Adrenal gland (tissue), 12 donors: ENCODE measurements around the gene ZNF878. TPM values are rescaled to one million over a fixed set of nuclear protein-coding genes. Genes with fewer than 3 reads are reported as not detected.
A peak's percentile ranks its signal among the peaks of the same experiment; 100 is the strongest.

Experiments
- DNase-seq, 7 donors: peaks; one replicate each; pipeline ENCODE4 v3.0.0-alpha.2; 2019 to 2020
- H3K27ac ChIP-seq, 5 donors: fragments of 200-600 bp; sonication (generic) in 4 of 5; 1 replicate in 3 of 5; 2 replicates in 2 of 5; pipeline versions ENCODE4 v1.5.1 to v1.8.0; 2016 to 2020; ENCODE audit warnings: mild to moderate bottlenecking in 1 of 5
- H3K27me3 ChIP-seq: fragments of 200-600 bp; 2 replicates; pipeline ENCODE4 v1.8.0; 2021
- H3K36me3 ChIP-seq, 2 donors: fragments of 200-600 bp; replicated peaks in 1 of 2; 1 replicate in 1 of 2; 2 replicates in 1 of 2; pipeline versions ENCODE4 v1.5.1 to v1.8.0; 2018 to 2022
- H3K4me1 ChIP-seq, 2 donors: fragments of 200-600 bp; replicated peaks in 1 of 2; 1 replicate in 1 of 2; 2 replicates in 1 of 2; pipeline versions ENCODE4 v1.5.1 to v1.8.0; 2018 to 2021
- H3K4me3 ChIP-seq, 4 donors: fragments of 200-600 bp; sonication (generic) in 3 of 4; one replicate each; pipeline ENCODE4 v1.5.1; 2016 to 2018
- H3K9me3 ChIP-seq, 3 donors: fragments of 200-600 bp; sonication (generic) in 1 of 3; replicated peaks in 1 of 3; 1 replicate in 2 of 3; 2 replicates in 1 of 3; pipeline versions ENCODE4 v1.5.1 to v1.8.0; 2016 to 2021
- CTCF ChIP-seq, 6 experiments: fragments of 450-650 bp in 4 of 6; fragments of 200-600 bp in 2 of 6; sonication (generic) in 1 of 6; IDR thresholded peaks; 1 replicate in 5 of 6; 2 replicates in 1 of 6; pipeline versions ENCODE4 v1.5.1 to v1.8.0; 2016 to 2021; ENCODE audit warnings: antibody characterized with exemption in 6 of 6, mild to moderate bottlenecking in 2 of 6, moderate library complexity in 1 of 6
- POLR2A ChIP-seq, 2 donors: fragments of 450-650 bp; IDR thresholded peaks; one replicate each; pipeline ENCODE4 v1.6.1; 2017; ENCODE audit warnings: antibody characterized with exemption in 2 of 2, mild to moderate bottlenecking in 2 of 2, moderate library complexity in 1 of 2
- WGBS, 4 donors: extraction: QIAGEN DNeasy Blood & Tissue Kit in 2 of 4; methylation state at CpG; one replicate each; pipeline versions ENCODE4 v1.1.5 to v1.1.7; 2013 to 2017; 5-methylcytosine and 5-hydroxymethylcytosine counted together
- intact Hi-C, 2 donors: fragments of 100-400 bp; cut with DNase I; formaldehyde crosslinking; loops; one replicate each; pipeline versions ENCODE4 v1.14.1 to v1.15.0; 2022 to 2023
- polyA plus RNA-seq, 3 donors: library from polyadenylated mRNA; stranded (reverse); fragments of 200-250 nt in 2 of 3; fragments of 350-450 nt in 1 of 3; fragmentation: Illumina TruSeq in 1 of 3; extraction: RNeasy Lipid Tissue Mini Kit (QIAGEN cat#74804) in 1 of 3; gene quantifications; one replicate each; pipeline ENCODE4 v1.2.3, GENCODE V29; 2013 to 2014
- total RNA-seq, 9 donors: library from RNA; depleted of rRNA in 4 of 9; stranded (reverse); fragments of >200 nt in 4 of 9; fragments of 120-200 nt in 1 of 9; fragmentation: NEBNext Ultra II Directional in 1 of 9; extraction: Animal tissue kit (Norgen Biotek cat#: 25700) in 1 of 9; gene quantifications; one replicate each; pipeline versions ENCODE4 v1.1.0 to v1.2.4, GENCODE V29; 2013 to 2023
- donor health status: healthy with polysubstance abuse.
- donor health status: Bipolar disorder and iron deficiency.
- donor health status: DM: yes; HTN: yes; CAD: no.
- donor health status: DM: no; HTN: no; CAD: no.
- donor health status: DM: no; HTN: no; CAD: no.
- donor health status: DM: yes; HTN: yes; CAD: no.

The ZNF878 gene
- total and polyA plus RNA-seq, 12 donors: 0.20 to 0.68 (median 0.28) TPM; not detected in 1

DNA sequence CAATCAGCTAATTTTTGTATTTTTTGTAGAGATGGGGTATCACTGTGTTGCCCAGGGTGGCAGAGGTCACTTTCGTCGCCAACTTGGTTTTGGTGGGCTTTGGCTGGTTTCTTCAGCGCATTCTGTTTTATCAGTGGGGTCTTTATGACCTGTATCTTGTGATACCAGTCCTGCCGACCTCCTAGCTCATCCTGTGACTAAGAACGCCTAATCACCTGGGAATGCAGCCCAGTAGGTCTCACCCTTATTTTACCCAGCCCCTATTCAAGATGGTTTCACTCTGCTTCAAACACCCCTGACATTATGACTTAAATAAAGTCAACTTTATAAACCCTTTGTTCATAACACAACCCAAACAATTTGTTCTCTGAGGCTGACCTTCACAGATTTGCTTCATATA lies 3.0 kb upstream of the ZNF878 start:
- no peak for TF ChIP-seq POLR2A (IDR thresholded peaks at IDR 0.05)
- TF ChIP-seq CTCF (IDR thresholded peaks at IDR 0.05): no peak

DNA sequence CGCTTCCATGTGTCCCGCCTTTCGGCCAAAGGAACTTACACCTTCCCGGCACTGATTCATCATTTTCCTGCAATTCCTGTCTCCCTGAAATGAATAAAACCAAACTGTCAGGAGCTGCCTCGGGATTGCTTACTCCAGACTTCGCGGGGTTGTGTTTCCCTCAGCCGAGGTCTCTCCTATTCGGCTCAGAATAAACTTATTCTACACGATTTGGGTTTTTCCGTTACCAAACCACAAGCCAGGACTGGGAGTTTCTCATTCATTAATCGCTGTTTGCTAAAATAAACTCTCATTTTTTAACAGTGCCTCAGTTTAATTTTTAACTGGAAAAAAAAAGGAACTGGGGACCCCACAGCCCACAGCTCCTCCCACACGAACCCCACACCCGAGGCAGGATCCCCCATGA lies 667 bp downstream of the ZNF878 start:
- DNase-seq: no peak
- Histone ChIP-seq H3K36me3 (no peaks in the 10 kb centered on the region), H3K4me3 (peak overlapping the region in 2 of 4 donors; percentile 41 to 70), H3K9me3 (no peaks in the 10 kb centered on the region), H3K4me1 (peaks cover 0 to 13% of the 10 kb centered on the region in 2 donors), H3K27ac (peak overlapping the region in 3 of 5 donors; percentile 53 to 79 (median 79)), H3K27me3 (no peaks in the 10 kb centered on the region)
- TF ChIP-seq POLR2A (IDR thresholded peaks at IDR 0.05) (no peak), CTCF (IDR thresholded peaks at IDR 0.05) (no peak)
- intact Hi-C loops: no loop called here
- WGBS, 4 donors: 1 to 2% (median 2%) methylated on average over 14 of the region's 14 CpGs

More for the DNA sequence above, 3.0 kb upstream of the ZNF878 start:
- 66 to 83% (median 77%) methylated on average over 5 of the region's 5 CpGs for WGBS, 4 donors
- Histone ChIP-seq H3K4me1 (peaks cover 0 to 20% of the 10 kb centered on the region in 2 donors), H3K9me3 (no peaks in the 10 kb centered on the region), H3K27me3 (no peaks in the 10 kb centered on the region), H3K27ac (no peak overlapping the region), H3K4me3 (no peak overlapping the region), H3K36me3 (no peaks in the 10 kb centered on the region)
- DNase-seq: no peak
- intact Hi-C loops: no loop called here

GRCh38 chr19:12047868-12048267 lies 4.9 kb downstream of the ZNF878 start:
- Histone ChIP-seq H3K36me3 (no peaks in the 10 kb centered on the region), H3K4me3 (no peak overlapping the region), H3K27me3 (no peaks in the 10 kb centered on the region), H3K9me3 (peaks cover 0 to 27% (median 0%) of the 10 kb centered on the region in 3 donors), H3K4me1 (peaks cover 0 to 10% of the 10 kb centered on the region in 2 donors), H3K27ac (no peak overlapping the region)
- intact Hi-C loops: no loop called here
- TF ChIP-seq POLR2A (IDR thresholded peaks at IDR 0.05): no peak
- no peak for TF ChIP-seq CTCF (IDR thresholded peaks at IDR 0.05)
- 95 to 100% (median 98%) methylated on average over 2 of the region's 2 CpGs for WGBS, 4 donors
- DNase-seq: no peak

- Histone ChIP-seq H3K27ac (no peak overlapping the region), H3K4me1 (no peaks in the 10 kb centered on the region), H3K36me3 (no peaks in the 10 kb centered on the region), H3K4me3 (no peak overlapping the region), H3K9me3 (peaks cover 0 to 27% (median 0%) of the 10 kb centered on the region in 3 donors), H3K27me3 (no peaks in the 10 kb centered on the region)
- TF ChIP-seq POLR2A (IDR thresholded peaks at IDR 0.05) (no peak), CTCF (IDR thresholded peaks at IDR 0.05) (no peak)
- intact Hi-C loops: no loop called here
- DNase-seq: no peak
- 91 to 98% (median 96%) methylated on average over 5 of the region's 5 CpGs for WGBS, 4 donors
Measured at GRCh38 chr19:12043752-12044422, 8.9 kb downstream of the ZNF878 start.
